DOHH2 (cell line): Measurements from ENCODE around the gene CEP63.

ENCODE experiments used
- CTCF ChIP-seq: fragments of 200-600 bp; sonication (generic); IDR thresholded peaks from one replicate; pipeline ENCODE4 v1.5.1; 2014; ENCODE audit warnings: antibody characterized with exemption, mild to moderate bottlenecking, low read depth, low read length; ENCODE audit not compliant: poor library complexity, severe bottlenecking
- EZH2phosphoT487 ChIP-seq: fragments of 200-600 bp; sonication (generic); IDR thresholded peaks from 2 replicates; pipeline ENCODE4 v1.6.1; 2017; ENCODE audit warnings: borderline replicate concordance, mild to moderate bottlenecking, antibody characterized with exemption, low read length, moderate library complexity, mixed read lengths

- TF ChIP-seq EZH2phosphoT487 (no peak), CTCF (no peak)
Observed at GRCh38 chr3:134468519-134468918, 17.3 kb upstream of the CEP63 start.
